Measurements from ENCODE around the gene MORN1.

DNA sequence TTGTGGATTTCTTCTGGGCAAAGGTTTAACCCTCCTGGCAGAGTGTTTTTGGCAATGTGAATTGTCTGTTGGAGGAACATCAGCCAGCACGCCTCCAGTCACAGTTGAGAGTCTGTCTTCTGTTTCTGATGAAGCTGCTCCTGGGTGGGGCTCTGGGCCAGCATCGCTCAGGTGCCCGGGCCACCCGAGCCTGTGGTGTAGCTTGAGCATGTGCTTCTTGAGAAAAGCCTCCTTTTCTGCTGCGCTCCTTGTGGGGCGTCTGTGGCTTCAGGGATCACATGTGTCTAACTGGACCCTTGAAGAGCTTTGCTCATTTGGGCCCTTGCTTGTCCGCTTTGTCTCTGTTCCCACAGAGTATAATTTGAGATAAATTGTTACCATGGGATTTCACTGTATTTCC, 7.5 kb upstream of the MORN1 start:
- TF ChIP-seq CTCF (conservative IDR thresholded peaks at IDR 0.05) = no peak
- no peak for TF ChIP-seq EZH2 (IDR thresholded peaks at IDR 0.05; ENCODE audit: low read depth)
